HepG2 (cell line): ENCODE measurements around the gene COL26A1. TPM values are rescaled to one million over a fixed set of nuclear protein-coding genes. Genes with fewer than 3 reads are reported as not detected.

ENCODE experiments used
- ATAC-seq: fragments of 200-7000 bp; cut with Tn5 transposase; 3 replicates; pipeline ENCODE4 v1.9.1; 2020; ENCODE audit warnings: mild to moderate bottlenecking, moderate library complexity
- BruUV-seq: library from RNA; stranded (reverse); fragments of 400-500 nt; replicated peaks from 2 replicates; lab custom pipeline; 2021; lab: Mats Ljungman, UMichigan
- CTCF ChIA-PET: fragments of 300-600 bp; formaldehyde crosslinking; extraction: SDS; loops from one replicate; lab custom pipeline; 2021; ENCODE audit warnings: low total read pairs, inconsistent platforms, low intra/inter-chr PET ratio; lab: Yijun Ruan, JAX
- POLR2A ChIA-PET: fragments of 350-600 bp; sonication (Branson Sonifier 250); formaldehyde crosslinking; loops from one replicate; lab custom pipeline; 2020; ENCODE audit warnings: antibody characterized with exemption, inconsistent platforms; lab: Yijun Ruan, JAX
- DNase-seq: peaks from one replicate; pipeline ENCODE4 v3.0.0-alpha.2; 2015; ENCODE audit warnings: low spot score
- FAIRE-seq: peaks from 3 replicates; lab custom pipeline; 2011; peaks lifted over from hg19 to GRCh38; lab: Jason Lieb, UNC
- H2AFZ ChIP-seq: one replicate; pipeline ENCODE4 v1.6.1; 2011; ENCODE audit warnings: low read length, inconsistent platforms
- H3K27ac ChIP-seq: fragments of 300-600 bp; 3 replicates; pipeline ENCODE4 v1.8.0; 2011; ENCODE audit warnings: mixed run types, mild to moderate bottlenecking, mixed read lengths, low read length, inconsistent platforms; ENCODE audit not compliant: insufficient read depth; ENCODE audit errors: extremely low read length
- H3K27me3 ChIP-seq, 2 experiments: fragments of 200-600 bp in 1 of 2; 2 replicates in 1 of 2; 3 replicates in 1 of 2; pipeline versions ENCODE4 v1.6.0 to v1.8.0; 2011; ENCODE audit warnings: low read length in 2 of 2, mild to moderate bottlenecking in 2 of 2, moderate library complexity in 2 of 2, inconsistent platforms in 1 of 2; ENCODE audit not compliant: insufficient read depth in 2 of 2, control insufficient read depth in 1 of 2
- H3K36me3 ChIP-seq, 2 experiments: fragments of 200-600 bp in 1 of 2; replicated peaks in 1 of 2; 2 replicates in 1 of 2; 3 replicates in 1 of 2; pipeline versions ENCODE4 v1.5.1 to v1.8.0; 2011; ENCODE audit warnings: low read length in 2 of 2, inconsistent platforms in 1 of 2; ENCODE audit not compliant: insufficient read depth in 2 of 2, control insufficient read depth in 1 of 2
- H3K4me1 ChIP-seq: 2 replicates; pipeline ENCODE4 v1.5.1; 2012; ENCODE audit warnings: low read length, inconsistent platforms; ENCODE audit not compliant: insufficient read depth
- H3K4me2 ChIP-seq: 2 replicates; pipeline ENCODE4 v1.6.0; 2011; ENCODE audit warnings: low read depth, low read length, inconsistent platforms
- H3K4me3 ChIP-seq, 3 experiments: fragments of 200-600 bp in 1 of 3; sonication (generic), shearing (Covaris generic) in 1 of 3; replicated peaks in 1 of 3; 2 replicates each; pipeline ENCODE4 v1.5.1; 2011 to 2016; ENCODE audit warnings: low read length in 3 of 3, inconsistent platforms in 2 of 3, low read depth in 2 of 3, mild to moderate bottlenecking in 2 of 3, control low read depth in 1 of 3, mixed read lengths in 1 of 3; ENCODE audit not compliant: insufficient read depth in 1 of 3
- H3K79me2 ChIP-seq: one replicate; pipeline ENCODE4 v1.6.1; 2011; ENCODE audit warnings: low read length, inconsistent platforms; ENCODE audit not compliant: insufficient read depth
- H3K9ac ChIP-seq: 2 replicates; pipeline ENCODE4 v1.6.0; 2011; ENCODE audit warnings: mild to moderate bottlenecking, low read depth, low read length, inconsistent platforms; ENCODE audit not compliant: insufficient read depth
- H3K9me3 ChIP-seq: 2 replicates; pipeline ENCODE4 v1.5.1; 2012; ENCODE audit warnings: mild to moderate bottlenecking, low read length
- H4K20me1 ChIP-seq: 2 replicates; pipeline ENCODE4 v1.6.0; 2011; ENCODE audit warnings: inconsistent platforms, mild to moderate bottlenecking, low read length, moderate library complexity; ENCODE audit not compliant: insufficient read depth
- CCDC6 ChIP-seq: sonication (generic); formaldehyde crosslinking; IDR thresholded peaks from 2 replicates; pipeline ENCODE4 v1.8.1; 2022; ENCODE audit warnings: mild to moderate bottlenecking, missing genetic modification reagents, moderate library complexity
- CREM ChIP-seq, 2 experiments: sonication (generic) in 1 of 2; formaldehyde crosslinking in 1 of 2; IDR thresholded peaks; 2 replicates each; pipeline versions ENCODE4 v1.4.0 to v1.6.1; 2016 to 2020; ENCODE audit warnings: antibody characterized with exemption in 1 of 2, mild to moderate bottlenecking in 1 of 2, missing genetic modification reagents in 1 of 2
- DBP ChIP-seq: sonication (generic); formaldehyde crosslinking; IDR thresholded peaks from 2 replicates; pipeline ENCODE4 v1.4.0; 2020; ENCODE audit warnings: missing genetic modification reagents; ENCODE audit errors: not compliant biosample characterization
- REL ChIP-seq: sonication (generic); formaldehyde crosslinking; conservative IDR thresholded peaks from 2 replicates; pipeline ENCODE4 v1.8.0; 2022; ENCODE audit warnings: mild to moderate bottlenecking, missing genetic modification reagents, moderate library complexity
- RFX5 ChIP-seq: IDR thresholded peaks from 2 replicates; pipeline ENCODE4 v1.6.1; 2011; ENCODE audit warnings: low read depth, low read length, improper control_type of control experiment
- SAP130 ChIP-seq: IDR thresholded peaks from 2 replicates; pipeline ENCODE4 v1.6.1; 2016; ENCODE audit warnings: low read depth
- SP4 ChIP-seq: sonication (generic); formaldehyde crosslinking; IDR thresholded peaks from 2 replicates; pipeline ENCODE4 v1.8.1; 2023; ENCODE audit warnings: mild to moderate bottlenecking, missing genetic modification reagents
- ZBTB7B ChIP-seq: sonication (generic); formaldehyde crosslinking; IDR thresholded peaks from 2 replicates; pipeline ENCODE4 v1.4.0; 2020; ENCODE audit warnings: missing genetic modification reagents
- ZNF34 ChIP-seq: sonication (generic); formaldehyde crosslinking; IDR thresholded peaks from 2 replicates; pipeline ENCODE4 v1.4.0; 2020; ENCODE audit warnings: mild to moderate bottlenecking, missing genetic modification reagents, borderline replicate concordance
- ZNF678 ChIP-seq: sonication (generic); formaldehyde crosslinking; IDR thresholded peaks from 2 replicates; pipeline ENCODE4 v1.4.0; 2020; ENCODE audit warnings: mild to moderate bottlenecking, missing genetic modification reagents
- ZNF713 ChIP-seq: sonication (generic); formaldehyde crosslinking; IDR thresholded peaks from 2 replicates; pipeline ENCODE4 v1.4.0; 2020; ENCODE audit warnings: mild to moderate bottlenecking, missing genetic modification reagents
- ZNF768 ChIP-seq: sonication (generic); formaldehyde crosslinking; IDR thresholded peaks from 2 replicates; pipeline ENCODE4 v1.4.0; 2020; ENCODE audit warnings: missing genetic modification reagents
- ZNF772 ChIP-seq: sonication (generic); formaldehyde crosslinking; IDR thresholded peaks from 2 replicates; pipeline ENCODE4 v1.5.0; 2020; ENCODE audit warnings: mild to moderate bottlenecking, missing genetic modification reagents
- WGBS: methylation state at CpG from one replicate; pipeline ENCODE4 v1.1.6; 2017; ENCODE audit warnings: low lambda C conversion rate; 5-methylcytosine and 5-hydroxymethylcytosine counted together
- in situ Hi-C: cut with HindIII; loops from 2 replicates; pipeline ENCODE4 v1.10.0; 2017; ENCODE audit warnings: low pct_unique_long_range_greater_than_20kb; ENCODE audit not compliant: extremely low pct_ligation_motif_present
- intact Hi-C: fragments of 100-400 bp; cut with micrococcal nuclease; formaldehyde crosslinking; loops from one replicate; pipeline ENCODE4 v1.10.0; 2022; ENCODE audit not compliant: unreplicated experiment
- polyA plus RNA-seq, 8 experiments: library from polyadenylated mRNA; depleted of rRNA in 3 of 8; stranded (reverse) in 7 of 8; unstranded in 1 of 8; fragments of >200 nt; fragmentation: Illumina TruSeq in 4 of 8; extraction: Trizol in 4 of 8; gene quantifications; 2 replicates each; pipeline versions ENCODE4 v1.2.1 to v1.2.3, GENCODE V29; 2011 to 2016; ENCODE audit warnings: low read depth in 4 of 8, missing spikeins in 1 of 8, mixed read lengths in 1 of 8; ENCODE audit not compliant: insufficient read depth in 1 of 8
- total RNA-seq, 5 experiments: library from RNA; depleted of rRNA; stranded (reverse); fragments of >200 nt; fragmentation: Illumina TruSeq; extraction: Trizol; gene quantifications; 2 replicates each; pipeline ENCODE4 v1.2.3, GENCODE V29; 2016; ENCODE audit warnings: low read depth in 1 of 5
- TF ChIP-seq, protein P1 (sequence below): sonication (generic); formaldehyde crosslinking; IDR thresholded peaks from 2 replicates; pipeline ENCODE4 v1.4.0; 2020; ENCODE audit warnings: low read depth, mild to moderate bottlenecking, missing genetic modification reagents
- TF ChIP-seq, protein P2 (sequence below): sonication (generic); formaldehyde crosslinking; IDR thresholded peaks from 2 replicates; pipeline ENCODE4 v1.4.0; 2020; ENCODE audit warnings: low read depth, mild to moderate bottlenecking, missing genetic modification reagents

The COL26A1 gene
- total and polyA plus RNA-seq, 2 of the 13 experiments (the other 11 are each of a cell fraction or from before 2014, with no cell fraction given): 7.8 to 9.2 TPM

- WGBS: 93% methylated on average over 5 of the region's 12 CpGs
- BruUV-seq: no TSS peak
- ATAC-seq (no peak), DNase-seq (no peak), FAIRE-seq (no peak)
- POLR2A ChIA-PET: no interaction called here
- no peak overlapping the region for H3K27ac ChIP-seq
- no peak overlapping the region for H3K4me3 ChIP-seq
- H3K27me3 ChIP-seq: no peaks in the 10 kb centered on the region
- H4K20me1 ChIP-seq: no peaks in the 10 kb centered on the region
- intact Hi-C loops: no loop called here
- H3K79me2 ChIP-seq: no peaks in the 10 kb centered on the region
- CTCF ChIA-PET: no interaction called here
- no peaks in the 10 kb centered on the region for H3K9me3 ChIP-seq
- in situ Hi-C loops: no loop called here
- H3K36me3 ChIP-seq: no peaks in the 10 kb centered on the region
- TF ChIP-seq ZNF768 (CRISPR knock-in tag) (peak; percentile 83; the same call in 1 of the 2 replicates), SAP130 (CRISPR knock-in tag) (no peak)
- no peak overlapping the region for H3K4me2 ChIP-seq
- no peak overlapping the region for H3K9ac ChIP-seq
- no peak overlapping the region for H2AFZ ChIP-seq
- H3K4me1 ChIP-seq: no peaks in the 10 kb centered on the region
Observed at GRCh38 chr7:101519324-101520023, 156.8 kb downstream of the COL26A1 start.

GRCh38 chr7:101521430-101521925, 158.8 kb downstream of the COL26A1 start:
- FAIRE-seq (no peak), ATAC-seq (no peak), DNase-seq (no peak)
- Histone ChIP-seq H3K4me1 (no peaks in the 10 kb centered on the region), H3K9ac (no peak overlapping the region), H3K4me3 (no peak overlapping the region), H4K20me1 (no peaks in the 10 kb centered on the region), H3K27me3 (no peaks in the 10 kb centered on the region), H3K27ac (no peak overlapping the region), H3K79me2 (no peaks in the 10 kb centered on the region), H3K36me3 (no peaks in the 10 kb centered on the region), H3K4me2 (no peak overlapping the region), H2AFZ (no peak overlapping the region), H3K9me3 (no peaks in the 10 kb centered on the region)
- in situ Hi-C loops: no loop called here
- intact Hi-C loops: no loop called here
- ChIA-PET POLR2A (no interaction called here), CTCF (no interaction called here)
- TF ChIP-seq RFX5 (no peak), REL (CRISPR knock-in tag) (no peak), ZBTB7B (CRISPR knock-in tag) (no peak), ZNF713 (CRISPR knock-in tag) (no peak), ZNF678 (CRISPR knock-in tag) (no peak), ZNF772 (CRISPR knock-in tag) (no peak), SP4 (CRISPR knock-in tag) (no peak), CREM (IDR thresholded peaks at IDR 0.05) (no peak), CREM (CRISPR knock-in tag; IDR thresholded peaks at IDR 0.05) (no peak), DBP (CRISPR knock-in tag) (no peak), CCDC6 (no peak), ZNF34 (no peak)
- TF ChIP-seq, protein P1, sequence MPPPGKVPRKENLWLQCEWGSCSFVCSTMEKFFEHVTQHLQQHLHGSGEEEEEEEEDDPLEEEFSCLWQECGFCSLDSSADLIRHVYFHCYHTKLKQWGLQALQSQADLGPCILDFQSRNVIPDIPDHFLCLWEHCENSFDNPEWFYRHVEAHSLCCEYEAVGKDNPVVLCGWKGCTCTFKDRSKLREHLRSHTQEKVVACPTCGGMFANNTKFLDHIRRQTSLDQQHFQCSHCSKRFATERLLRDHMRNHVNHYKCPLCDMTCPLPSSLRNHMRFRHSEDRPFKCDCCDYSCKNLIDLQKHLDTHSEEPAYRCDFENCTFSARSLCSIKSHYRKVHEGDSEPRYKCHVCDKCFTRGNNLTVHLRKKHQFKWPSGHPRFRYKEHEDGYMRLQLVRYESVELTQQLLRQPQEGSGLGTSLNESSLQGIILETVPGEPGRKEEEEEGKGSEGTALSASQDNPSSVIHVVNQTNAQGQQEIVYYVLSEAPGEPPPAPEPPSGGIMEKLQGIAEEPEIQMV (CRISPR knock-in tag): no peak
- TF ChIP-seq, protein P2, sequence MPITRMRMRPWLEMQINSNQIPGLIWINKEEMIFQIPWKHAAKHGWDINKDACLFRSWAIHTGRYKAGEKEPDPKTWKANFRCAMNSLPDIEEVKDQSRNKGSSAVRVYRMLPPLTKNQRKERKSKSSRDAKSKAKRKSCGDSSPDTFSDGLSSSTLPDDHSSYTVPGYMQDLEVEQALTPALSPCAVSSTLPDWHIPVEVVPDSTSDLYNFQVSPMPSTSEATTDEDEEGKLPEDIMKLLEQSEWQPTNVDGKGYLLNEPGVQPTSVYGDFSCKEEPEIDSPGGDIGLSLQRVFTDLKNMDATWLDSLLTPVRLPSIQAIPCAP: no peak
- WGBS: 80% methylated on average over 5 of the region's 5 CpGs
- no TSS peak for BruUV-seq
